ENCODE measurements around the gene THRAP3. TPM values are rescaled to one million over a fixed set of nuclear protein-coding genes. Genes with fewer than 3 reads are reported as not detected.
"Not testable (repeated sequence)": the region's sequence is repeated elsewhere in the genome, so short reads cannot be mapped to it uniquely, and the experiment has no call there.

THRAP3 gene, protein sequence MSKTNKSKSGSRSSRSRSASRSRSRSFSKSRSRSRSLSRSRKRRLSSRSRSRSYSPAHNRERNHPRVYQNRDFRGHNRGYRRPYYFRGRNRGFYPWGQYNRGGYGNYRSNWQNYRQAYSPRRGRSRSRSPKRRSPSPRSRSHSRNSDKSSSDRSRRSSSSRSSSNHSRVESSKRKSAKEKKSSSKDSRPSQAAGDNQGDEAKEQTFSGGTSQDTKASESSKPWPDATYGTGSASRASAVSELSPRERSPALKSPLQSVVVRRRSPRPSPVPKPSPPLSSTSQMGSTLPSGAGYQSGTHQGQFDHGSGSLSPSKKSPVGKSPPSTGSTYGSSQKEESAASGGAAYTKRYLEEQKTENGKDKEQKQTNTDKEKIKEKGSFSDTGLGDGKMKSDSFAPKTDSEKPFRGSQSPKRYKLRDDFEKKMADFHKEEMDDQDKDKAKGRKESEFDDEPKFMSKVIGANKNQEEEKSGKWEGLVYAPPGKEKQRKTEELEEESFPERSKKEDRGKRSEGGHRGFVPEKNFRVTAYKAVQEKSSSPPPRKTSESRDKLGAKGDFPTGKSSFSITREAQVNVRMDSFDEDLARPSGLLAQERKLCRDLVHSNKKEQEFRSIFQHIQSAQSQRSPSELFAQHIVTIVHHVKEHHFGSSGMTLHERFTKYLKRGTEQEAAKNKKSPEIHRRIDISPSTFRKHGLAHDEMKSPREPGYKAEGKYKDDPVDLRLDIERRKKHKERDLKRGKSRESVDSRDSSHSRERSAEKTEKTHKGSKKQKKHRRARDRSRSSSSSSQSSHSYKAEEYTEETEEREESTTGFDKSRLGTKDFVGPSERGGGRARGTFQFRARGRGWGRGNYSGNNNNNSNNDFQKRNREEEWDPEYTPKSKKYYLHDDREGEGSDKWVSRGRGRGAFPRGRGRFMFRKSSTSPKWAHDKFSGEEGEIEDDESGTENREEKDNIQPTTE
- 80.6 TPM for total RNA-seq

DNA sequence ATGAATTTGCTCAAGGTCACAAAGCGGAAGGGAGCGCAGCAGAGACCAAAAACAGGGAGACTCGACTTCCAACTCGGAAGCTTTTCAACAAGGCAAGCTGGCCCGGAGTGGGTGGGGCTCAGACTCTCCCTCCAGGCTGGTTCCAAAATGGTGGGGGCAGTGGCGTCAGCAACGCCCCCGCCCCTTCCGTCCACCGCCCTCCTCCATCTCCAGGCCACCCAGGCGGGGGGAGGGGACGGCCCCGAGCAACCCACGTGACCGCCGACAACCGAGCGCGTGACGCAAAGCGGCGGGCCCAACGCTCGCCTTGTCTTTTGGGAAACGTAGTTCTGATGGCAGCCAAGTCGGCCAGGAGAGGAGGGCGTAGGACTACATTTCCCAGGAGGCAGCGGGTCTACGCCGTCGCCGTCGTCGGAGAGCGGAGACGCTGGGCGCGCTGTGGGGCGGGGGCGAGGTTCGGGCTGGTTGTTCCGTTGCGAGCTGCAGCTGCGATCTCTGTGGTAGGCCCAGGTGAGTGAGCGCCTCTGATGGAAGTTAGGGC lies at the start of gene THRAP3:
TSS of gene THRAP3 (plus strand) at position 448 of the 541 bp plus-strand sequence. CDS start 58,121 bp downstream, outside the sequence.
- DNase-seq, result peak; percentile 99

DNA sequence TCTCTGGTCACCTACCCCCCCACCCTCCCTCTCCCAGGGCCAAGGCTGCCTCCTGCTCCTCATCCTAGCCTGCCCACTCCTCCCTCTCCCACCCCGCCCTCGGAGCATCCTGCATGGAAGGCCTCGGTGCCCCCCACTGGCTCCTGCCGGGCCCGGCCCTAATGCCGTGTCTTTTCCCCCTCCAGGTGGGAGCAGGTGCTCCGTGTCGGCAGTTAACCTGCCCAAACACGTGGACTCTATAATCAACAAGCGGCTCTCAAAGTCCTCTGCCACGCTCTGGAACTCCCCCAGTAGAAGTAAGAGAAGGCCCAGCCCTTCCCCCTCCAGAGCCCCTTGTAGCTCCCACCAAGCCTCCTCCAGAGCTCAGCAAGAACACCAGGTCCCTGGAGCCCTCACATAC lies 49.5 kb upstream of the THRAP3 start:
- DNase-seq, result no peak

DNA sequence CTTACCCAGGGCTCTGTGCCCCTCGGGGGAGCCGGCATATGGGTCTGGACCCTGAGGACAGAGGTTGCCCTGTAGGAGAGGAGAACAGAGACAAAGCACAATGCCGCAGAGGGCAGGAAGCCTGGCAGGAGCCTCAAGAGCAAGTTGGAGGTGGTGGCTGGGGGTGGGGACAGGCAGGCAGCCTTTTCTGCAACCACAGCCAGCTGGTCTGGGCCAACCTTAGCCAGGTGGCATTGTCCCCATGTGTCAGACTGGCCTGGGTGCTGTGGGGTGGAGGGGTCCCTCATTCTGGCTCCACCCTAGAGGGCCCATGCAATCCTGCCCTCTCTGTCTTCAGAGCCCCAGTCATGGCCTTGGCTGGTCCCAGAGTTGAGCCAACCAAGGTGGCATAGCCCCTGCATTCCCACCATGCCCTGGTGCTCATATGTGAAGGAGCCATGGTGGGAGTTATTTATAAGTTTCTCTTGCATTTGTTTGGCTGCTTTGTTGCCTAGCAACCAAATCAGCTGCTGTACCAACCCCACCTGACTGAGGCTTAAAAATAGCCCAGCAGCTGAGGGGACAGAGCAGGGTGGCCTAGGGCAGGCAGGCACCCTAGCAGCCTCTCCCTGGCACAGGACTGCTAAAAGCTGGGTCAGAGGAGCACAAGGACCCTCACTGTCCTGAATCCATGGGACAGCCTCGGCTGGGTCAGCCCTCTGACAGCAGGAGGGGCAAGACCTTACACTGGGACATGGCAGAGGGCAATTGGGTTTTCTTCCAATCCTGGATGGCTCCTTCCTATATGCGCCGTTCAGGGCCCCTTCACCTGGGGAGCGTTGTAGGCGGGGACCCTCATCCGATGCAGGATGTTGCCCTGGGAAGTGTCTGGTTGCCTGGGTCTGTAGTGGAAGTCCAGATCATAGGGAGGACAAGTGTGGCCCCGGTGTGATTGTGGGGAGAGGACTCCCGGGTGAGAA lies 48.8 kb upstream of the THRAP3 start:
- peak; percentile 69 for DNase-seq

DNA sequence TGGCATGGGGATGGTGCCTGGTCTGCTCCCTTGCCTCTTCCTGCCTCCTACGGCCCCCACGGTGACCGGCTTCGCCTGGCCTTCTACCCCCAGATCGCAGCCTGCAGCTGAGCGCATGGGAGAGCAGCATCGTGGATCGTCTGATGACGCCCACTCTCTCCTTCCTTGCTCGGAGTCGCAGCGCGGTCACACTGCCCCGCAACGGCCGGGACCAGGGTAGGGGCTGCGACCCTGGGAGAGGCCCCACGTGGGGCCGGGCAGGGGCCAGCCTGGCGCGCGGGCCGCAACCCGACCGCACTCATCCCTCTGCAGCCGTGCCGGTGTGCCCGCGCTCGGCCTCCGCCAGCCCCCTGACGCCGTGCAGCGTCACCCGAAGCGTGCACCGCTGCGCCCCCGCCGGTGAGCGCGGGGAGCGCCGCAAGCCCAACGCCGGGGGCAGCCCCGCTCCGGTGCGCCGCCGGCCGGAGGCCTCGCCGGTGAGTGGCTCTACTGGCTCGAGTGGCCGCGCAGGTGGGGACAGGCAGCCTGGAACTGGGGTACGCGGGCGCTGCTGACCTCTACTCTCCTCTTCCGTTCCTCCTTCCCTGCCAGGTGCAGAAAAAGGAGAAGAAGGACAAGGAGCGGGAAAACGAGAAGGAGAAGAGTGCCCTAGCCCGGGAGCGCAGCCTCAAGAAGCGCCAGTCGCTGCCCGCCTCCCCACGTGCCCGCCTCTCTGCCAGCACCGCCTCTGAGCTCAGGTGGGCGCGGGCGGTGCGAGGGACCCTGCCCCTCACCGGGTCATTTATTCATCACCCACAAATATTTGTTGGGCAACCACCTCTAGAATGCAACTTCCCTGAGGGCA lies 47.9 kb upstream of the THRAP3 start:
- no peak for DNase-seq

DNA sequence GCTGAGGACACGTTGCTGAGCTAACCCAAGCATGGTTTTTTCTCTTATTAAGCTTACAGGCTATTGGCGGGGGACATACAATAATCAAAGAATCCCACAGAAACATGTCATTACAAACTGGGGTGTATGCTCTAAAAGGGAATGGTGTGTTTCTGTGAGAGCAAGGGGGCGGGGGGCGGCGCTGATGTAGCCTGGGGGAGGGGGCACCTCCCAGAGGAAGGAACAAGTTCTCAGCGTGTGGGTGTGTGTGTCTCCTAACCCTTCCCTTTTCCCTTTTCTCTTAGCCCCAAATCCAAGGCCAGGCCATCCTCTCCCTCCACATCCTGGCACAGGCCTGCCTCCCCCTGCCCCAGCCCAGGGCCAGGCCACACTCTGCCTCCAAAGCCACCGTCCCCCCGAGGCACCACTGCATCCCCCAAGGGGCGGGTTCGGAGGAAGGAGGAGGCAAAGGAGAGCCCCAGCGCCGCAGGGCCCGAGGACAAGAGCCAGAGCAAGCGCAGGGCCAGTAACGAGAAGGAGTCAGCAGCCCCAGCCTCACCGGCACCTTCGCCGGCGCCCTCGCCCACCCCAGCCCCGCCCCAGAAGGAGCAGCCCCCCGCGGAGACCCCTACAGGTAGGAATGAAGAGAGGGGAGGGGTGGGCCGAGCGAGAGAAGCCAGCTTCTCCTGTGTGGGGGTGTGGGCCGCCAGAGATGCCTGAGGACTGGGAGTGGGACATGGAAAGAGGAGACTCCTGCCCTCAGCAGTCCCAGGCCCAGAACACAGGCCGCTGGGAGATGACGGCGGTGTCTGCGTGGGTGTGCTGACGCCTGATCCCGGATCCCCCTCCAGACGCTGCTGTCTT lies 46.4 kb upstream of the THRAP3 start:
- DNase-seq, result no peak

DNA sequence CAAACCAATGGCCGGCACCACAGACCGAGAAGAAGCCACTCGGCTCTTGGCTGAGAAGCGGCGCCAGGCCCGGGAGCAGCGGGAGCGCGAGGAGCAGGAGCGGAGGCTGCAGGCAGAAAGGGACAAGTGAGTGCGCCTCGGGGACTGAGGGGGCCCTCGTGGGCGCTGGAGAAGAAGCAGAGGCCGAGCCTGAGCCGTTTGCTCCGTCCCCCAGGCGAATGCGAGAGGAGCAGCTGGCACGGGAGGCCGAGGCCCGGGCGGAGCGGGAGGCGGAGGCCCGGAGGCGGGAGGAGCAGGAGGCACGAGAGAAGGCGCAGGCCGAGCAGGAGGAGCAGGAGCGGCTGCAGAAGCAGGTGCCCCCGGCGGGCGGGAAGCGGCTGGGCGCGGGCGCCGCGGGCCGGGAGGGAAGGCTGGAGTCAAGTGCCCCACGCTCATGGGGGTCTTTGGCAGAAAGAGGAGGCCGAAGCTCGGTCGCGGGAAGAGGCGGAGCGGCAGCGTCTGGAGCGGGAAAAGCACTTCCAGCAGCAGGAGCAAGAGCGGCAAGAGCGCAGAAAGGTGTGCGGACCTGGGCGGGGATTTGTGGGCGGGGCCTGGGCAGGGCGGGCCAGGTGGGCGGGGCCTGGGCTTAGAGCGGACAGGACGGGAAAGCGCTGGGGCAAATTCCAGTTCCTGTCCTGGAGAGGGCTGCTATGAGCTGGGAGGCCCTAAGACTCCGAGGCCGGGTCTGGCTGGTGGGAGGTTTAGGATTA lies 45.6 kb upstream of the THRAP3 start:
- DNase-seq, result no peak

DNA sequence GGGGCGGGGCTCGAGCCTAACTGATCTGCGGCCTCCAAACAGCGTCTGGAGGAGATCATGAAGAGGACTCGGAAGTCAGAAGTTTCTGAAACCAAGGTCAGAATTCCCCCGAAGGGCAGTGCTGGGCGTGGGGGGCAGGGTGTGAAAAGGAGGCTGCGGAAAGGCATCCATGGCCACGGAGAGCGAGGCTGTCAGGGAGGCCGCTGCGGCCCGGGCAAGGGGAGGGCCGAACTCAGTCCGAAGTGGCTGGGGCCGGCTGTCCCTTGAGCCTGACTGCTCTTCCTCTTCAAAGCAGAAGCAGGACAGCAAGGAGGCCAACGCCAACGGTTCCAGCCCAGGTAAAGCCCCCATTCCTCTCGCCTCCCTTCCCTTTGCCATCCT lies 45.0 kb upstream of the THRAP3 start:
- no peak for DNase-seq

DNA sequence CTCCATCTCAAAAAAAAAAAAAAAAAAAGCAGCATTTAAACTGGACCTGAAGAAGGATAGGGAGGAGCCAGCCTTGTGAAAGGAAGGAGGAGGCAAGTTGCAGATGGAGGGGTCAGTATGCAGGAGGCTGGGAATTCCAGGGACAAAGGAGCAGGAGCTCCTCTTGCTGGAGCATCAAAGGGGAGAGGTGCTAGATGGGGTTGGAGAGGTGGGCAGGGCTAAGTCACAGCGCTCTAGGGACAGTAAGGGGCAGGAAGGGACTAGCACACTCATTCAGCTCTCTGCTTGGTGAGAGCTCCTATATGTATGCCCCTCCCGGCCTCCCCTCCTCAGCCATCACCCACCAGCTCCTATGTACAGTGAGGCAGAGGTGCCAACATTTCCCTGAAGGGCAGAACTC lies 41.5 kb upstream of the THRAP3 start:
- no peak for DNase-seq

DNA sequence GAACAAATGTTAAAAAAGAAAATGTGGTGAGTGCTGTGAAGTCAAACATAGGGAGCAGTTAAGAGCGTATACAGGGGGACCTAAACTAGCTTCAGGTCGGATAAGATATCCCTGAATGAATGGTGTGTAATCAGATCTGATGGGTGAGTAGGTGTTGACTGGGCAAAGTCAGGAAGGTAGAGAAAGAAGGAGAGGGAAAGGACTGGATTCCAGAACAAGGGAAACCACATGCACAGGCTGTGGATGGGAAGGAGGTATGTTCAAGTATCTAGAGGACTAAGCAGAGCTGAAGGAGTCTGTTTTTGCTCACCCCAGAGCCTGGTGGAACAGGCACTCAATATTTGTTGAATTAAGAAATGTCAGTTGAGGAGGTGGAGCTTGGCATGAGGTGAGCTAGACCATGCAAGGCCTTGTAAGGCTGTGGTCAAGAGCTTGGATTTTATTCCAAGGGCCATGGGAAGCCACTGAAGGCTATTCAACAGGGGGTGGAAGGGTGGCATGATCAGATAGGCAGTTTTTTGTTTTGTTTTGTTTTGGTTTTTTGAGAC lies 40.9 kb upstream of the THRAP3 start:
- no peak for DNase-seq

DNA sequence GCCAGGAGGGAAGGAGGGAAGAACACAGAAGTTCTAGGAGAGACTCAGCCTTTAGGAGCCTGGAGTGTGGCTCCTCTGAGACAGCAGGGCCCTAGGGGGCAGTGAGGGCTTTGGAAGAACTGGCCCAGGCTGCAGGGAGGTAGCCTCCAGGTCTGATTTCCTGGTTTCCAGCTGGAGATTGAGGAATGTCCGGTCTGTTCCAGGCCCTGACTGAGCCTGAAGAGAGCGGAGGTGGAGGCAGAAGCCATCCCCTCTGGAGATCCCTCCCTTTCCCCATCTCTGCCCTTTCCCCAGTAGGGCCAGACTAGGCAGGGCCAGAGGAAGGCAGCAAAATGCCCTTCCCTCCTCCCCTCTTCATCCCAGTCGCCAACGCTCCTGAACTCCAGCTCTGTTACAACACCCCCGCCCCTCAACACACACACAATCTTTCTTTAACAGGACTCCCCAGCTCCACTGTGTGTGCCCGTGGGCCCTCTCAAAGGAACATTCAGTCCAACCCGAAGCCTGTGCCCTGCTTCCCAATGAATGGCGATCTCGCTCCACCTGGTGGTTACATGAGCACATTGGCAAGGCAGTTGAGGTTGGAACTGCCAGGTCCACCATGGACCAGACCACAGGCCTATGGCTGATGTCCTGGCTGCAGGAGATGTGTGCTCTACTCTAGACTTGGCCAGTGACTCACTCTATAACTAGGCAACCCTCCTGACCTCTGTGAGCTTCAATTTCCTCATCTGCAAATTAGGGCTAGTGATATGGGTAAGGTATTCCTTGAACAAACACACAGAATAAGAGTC lies 36.2 kb upstream of the THRAP3 start:
- DNase-seq, result peak; percentile 74

DNA sequence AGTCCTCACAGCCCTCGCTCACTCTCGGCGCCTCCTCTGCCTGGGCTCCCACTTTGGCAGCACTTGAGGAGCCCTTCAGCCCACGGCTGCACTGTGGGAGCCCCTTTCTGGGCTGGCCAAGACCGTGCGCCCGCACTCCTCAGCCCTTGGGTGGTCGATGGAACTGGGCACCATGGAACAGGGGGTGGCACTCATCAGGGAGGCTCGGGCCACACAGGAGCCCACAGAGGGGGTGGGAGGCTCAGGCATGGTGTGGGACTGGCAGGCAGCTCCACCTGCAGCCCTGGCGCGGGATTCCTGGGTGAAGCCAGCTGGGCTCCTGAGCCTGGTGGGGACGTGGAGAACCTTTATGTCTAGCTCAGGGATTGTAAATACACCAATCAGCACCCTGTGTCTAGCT lies 27.4 kb upstream of the THRAP3 start:
- not testable (repeated sequence) for DNase-seq

DNA sequence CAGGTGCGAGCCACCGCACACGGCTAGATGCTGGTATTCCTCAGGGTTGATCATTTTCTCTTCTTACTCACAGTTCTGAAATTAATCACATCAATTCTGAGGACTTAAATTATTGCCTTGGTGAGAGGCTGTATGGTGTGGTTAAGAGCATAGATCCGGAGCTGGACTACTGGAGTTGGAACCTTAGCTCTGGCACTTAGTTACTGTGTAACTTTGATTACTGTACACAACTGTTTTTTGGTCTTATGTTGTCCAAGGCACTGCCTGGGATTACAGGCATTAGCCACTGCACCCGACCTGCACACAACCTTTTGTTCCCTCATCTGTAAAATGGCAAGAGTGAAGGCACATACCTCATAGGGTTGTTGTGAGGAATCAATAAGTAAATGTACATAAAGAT lies 25.6 kb upstream of the THRAP3 start:
- DNase-seq, result no peak

DNA sequence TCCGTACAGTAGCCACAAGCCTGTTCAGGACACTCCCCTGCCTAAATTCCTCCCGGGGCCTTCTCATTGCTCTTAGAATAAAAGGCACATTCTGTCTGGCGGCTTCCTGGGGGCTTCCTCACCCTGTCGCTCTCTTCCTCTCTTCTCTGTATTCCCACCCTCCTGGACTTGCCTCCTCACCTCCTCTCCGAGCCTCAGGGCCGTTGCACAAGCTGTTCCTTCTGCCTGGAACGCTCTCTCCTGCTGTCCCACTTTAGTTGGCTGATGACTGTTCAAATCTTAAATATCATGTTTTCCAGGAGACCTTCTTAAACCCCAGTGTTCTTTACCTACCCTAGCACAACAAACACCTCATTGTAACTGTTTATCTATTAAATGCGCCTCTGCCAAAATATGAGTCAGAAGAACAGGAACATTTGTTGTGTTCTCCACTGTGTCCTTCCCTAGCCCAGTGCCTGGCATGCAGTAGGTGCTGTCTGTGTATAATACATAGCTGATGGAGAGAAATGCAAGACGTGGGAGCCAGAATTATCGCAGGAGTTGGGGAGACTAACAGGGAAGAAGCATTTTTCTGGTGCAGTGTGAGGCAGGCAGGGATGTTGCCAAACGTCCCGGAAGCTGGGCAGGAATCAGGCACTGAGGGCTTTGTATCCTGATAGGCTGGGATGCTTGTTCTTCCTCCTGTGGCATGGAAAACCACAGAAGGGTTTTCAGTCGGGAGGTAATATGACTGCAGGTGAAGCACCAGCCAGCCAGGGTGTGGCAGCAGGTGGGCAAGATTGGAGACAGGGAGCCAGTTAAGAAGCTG lies 24.1 kb upstream of the THRAP3 start:
- DNase-seq, result no peak

DNA sequence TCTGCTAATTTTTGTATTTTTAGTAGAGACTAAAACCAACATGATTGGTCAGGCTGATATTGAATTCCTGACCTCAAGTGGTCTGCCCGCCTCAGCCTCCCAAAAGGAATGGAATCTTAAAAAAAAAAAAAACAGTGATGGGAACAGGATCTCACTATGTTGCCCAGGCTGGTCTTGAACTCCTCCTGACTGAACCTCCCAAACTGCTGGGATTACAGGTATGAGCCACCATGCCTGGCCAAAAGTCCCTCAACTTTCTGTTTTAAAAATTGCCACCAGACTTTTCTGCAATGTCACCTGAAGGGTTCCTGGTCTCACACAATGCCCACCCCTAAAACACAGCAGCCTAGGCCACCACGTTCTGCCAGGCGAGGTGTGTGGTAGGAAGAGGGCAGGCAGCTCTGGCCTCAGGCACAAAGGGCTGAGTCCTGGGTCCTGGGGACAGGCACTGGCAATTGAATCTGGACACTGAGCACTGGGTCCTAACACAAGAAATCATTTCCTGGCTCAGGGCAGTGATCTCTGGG lies 21.2 kb upstream of the THRAP3 start:
- no peak for DNase-seq

DNA sequence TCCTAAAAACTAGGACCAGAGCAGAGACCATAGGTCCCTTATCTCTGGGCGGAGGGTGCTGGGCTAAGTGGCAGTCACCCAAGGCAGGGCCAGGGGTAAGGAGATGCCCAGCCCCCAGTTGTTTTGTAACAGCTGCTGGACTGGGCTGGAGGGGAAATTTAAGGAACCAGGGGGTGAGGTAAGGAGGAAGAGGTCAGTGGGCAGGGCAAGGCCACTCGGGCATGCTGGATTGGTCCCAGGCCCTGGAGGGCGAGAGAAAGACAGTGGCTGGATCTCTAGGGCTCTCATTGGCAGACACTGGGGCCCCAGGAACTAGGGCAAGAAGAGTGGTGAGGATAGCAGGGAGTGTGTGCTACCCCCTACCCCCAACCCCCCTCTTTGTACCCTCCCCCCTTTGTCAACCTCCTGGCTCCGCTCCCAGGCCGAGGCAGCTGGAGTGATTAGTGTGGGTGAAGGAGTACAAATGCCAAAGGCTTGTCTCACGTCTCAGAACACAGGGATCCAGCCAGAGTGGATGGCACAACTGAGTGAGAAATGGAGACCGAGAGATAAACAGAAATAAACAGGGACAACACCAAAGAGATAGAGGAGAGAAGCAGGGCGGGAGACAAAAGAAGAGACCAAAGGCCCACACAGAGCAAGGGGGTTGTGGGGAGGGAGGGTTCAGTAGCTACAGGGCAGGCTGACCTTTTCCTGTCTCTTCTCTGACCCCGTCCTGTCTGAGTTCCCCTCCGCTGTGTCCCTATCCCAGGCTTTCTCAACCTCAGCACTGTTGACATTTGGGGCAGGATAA lies 20.5 kb upstream of the THRAP3 start:
- DNase-seq, result peak; percentile 30

DNA sequence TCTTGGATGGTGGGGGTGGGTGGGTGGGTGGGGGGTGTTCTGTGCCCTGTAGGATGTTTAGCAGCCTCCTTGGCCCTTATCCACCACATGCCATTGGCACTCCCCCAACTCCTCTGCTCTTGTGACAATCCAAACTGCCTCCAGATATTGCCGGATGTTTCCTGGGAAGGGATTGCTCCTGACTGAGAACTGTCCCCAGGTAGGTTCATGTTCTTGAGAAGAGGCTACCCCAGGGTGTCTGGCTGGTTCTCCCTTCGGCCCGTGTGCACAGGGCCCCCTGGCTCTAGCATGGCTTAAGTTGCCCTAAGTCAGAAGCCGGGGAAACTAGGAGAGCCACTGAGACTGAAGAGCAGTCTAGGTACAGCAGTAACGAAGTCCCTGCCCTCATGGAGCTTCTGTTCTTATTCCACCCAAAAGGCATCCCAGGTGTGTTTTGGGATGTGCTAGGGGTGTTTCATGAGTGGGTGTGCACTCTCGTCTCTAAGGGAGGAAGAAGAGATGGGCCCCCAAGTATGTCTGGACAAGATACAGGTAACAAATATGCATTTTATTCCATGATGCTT lies 19.8 kb upstream of the THRAP3 start:
- no peak for DNase-seq
